Measurements from ENCODE around the gene PCAT6. TPM values are rescaled to one million over a fixed set of nuclear protein-coding genes. Genes with fewer than 3 reads are reported as not detected.

Gene PCAT6
- total RNA-seq, 2 donors from 2014 or later, result 6.2 to 9.0 TPM

- Histone ChIP-seq H3K36me3 (no peaks in the 10 kb centered on the region), H3K9me3 (no peaks in the 10 kb centered on the region), H3K4me3 (no peak overlapping the region), H3K27me3 (replicated peaks; ENCODE audit: insufficient read depth) (no peaks in the 10 kb centered on the region), H3K27ac (no peak overlapping the region), H3K4me1 (replicated peaks) (no peaks in the 10 kb centered on the region)
- DNase-seq (ENCODE audit: low spot score), result no peak
- intact Hi-C loops (cut with DNase I), result no loop called here
- TF ChIP-seq CTCF (IDR thresholded peaks at IDR 0.05) (no peak), POLR2AphosphoS5 (IDR thresholded peaks at IDR 0.05) (no peak), POLR2A (IDR thresholded peaks at IDR 0.05) (no peak)
- 55% methylated on average over 3 of the region's 3 CpGs for WGBS
Measured at GRCh38 chr1:202835548-202836072, 24.9 kb downstream of the PCAT6 start.

GRCh38 chr1:202836623-202837403 is 26.1 kb downstream of the PCAT6 start:
- no peak overlapping the region for H3K27ac ChIP-seq
- peak; percentile 27 for DNase-seq (ENCODE audit: low spot score)
- intact Hi-C loops (cut with DNase I), result no loop called here
- H3K9me3 ChIP-seq, result no peaks in the 10 kb centered on the region
- WGBS, result 69% methylated on average over 5 of the region's 5 CpGs
- no peaks in the 10 kb centered on the region for H3K4me1 ChIP-seq (replicated peaks)
- no peaks in the 10 kb centered on the region for H3K27me3 ChIP-seq (replicated peaks; ENCODE audit: insufficient read depth)
- no peak overlapping the region for H3K4me3 ChIP-seq
- no peaks in the 10 kb centered on the region for H3K36me3 ChIP-seq
- TF ChIP-seq POLR2A (IDR thresholded peaks at IDR 0.05) (no peak), POLR2AphosphoS5 (IDR thresholded peaks at IDR 0.05) (no peak), CTCF (IDR thresholded peaks at IDR 0.05) (no peak)

- intact Hi-C loops (cut with DNase I), result no loop called here
- no peaks in the 10 kb centered on the region for H3K36me3 ChIP-seq
- H3K9me3 ChIP-seq, result no peaks in the 10 kb centered on the region
- DNase-seq (ENCODE audit: low spot score), result no peak
- H3K4me1 ChIP-seq (replicated peaks), result no peaks in the 10 kb centered on the region
- TF ChIP-seq POLR2A (IDR thresholded peaks at IDR 0.05) (no peak), POLR2AphosphoS5 (IDR thresholded peaks at IDR 0.05) (no peak), CTCF (IDR thresholded peaks at IDR 0.05) (no peak)
- H3K27me3 ChIP-seq (replicated peaks; ENCODE audit: insufficient read depth), result no peaks in the 10 kb centered on the region
- no peak overlapping the region for H3K27ac ChIP-seq
- 90% methylated on average over 5 of the region's 5 CpGs for WGBS
- no peak overlapping the region for H3K4me3 ChIP-seq
Measured at GRCh38 chr1:202837746-202838262, 27.1 kb downstream of the PCAT6 start.

- TF ChIP-seq POLR2A (IDR thresholded peaks at IDR 0.05) (no peak), CTCF (IDR thresholded peaks at IDR 0.05) (no peak), POLR2AphosphoS5 (IDR thresholded peaks at IDR 0.05) (no peak)
- no peak overlapping the region for H3K27ac ChIP-seq
- intact Hi-C loops (cut with DNase I), result no loop called here
- no peaks in the 10 kb centered on the region for H3K9me3 ChIP-seq
- H3K4me1 ChIP-seq (replicated peaks), result no peaks in the 10 kb centered on the region
- WGBS, result 84% methylated on average over 11 of the region's 11 CpGs
- H3K27me3 ChIP-seq (replicated peaks; ENCODE audit: insufficient read depth), result no peaks in the 10 kb centered on the region
- DNase-seq (ENCODE audit: low spot score), result no peak
- H3K36me3 ChIP-seq, result no peaks in the 10 kb centered on the region
- no peak overlapping the region for H3K4me3 ChIP-seq
Measured at GRCh38 chr1:202843081-202843480, 32.3 kb downstream of the PCAT6 start.

- 86% methylated on average over 5 of the region's 5 CpGs for WGBS
- TF ChIP-seq POLR2A (IDR thresholded peaks at IDR 0.05), result no peak
- TF ChIP-seq POLR2AphosphoS5 (IDR thresholded peaks at IDR 0.05), result no peak
- TF ChIP-seq CTCF (IDR thresholded peaks at IDR 0.05), result no peak
- no peak for DNase-seq (ENCODE audit: low spot score)
- H3K36me3 ChIP-seq, result no peaks in the 10 kb centered on the region
- H3K27me3 ChIP-seq (replicated peaks; ENCODE audit: insufficient read depth), result no peaks in the 10 kb centered on the region
- H3K4me3 ChIP-seq, result no peak overlapping the region
- intact Hi-C loops (cut with DNase I), result no loop called here
- H3K27ac ChIP-seq, result no peak overlapping the region
- H3K4me1 ChIP-seq (replicated peaks), result no peaks in the 10 kb centered on the region
- no peaks in the 10 kb centered on the region for H3K9me3 ChIP-seq
Measured at GRCh38 chr1:202844259-202844658, 33.5 kb downstream of the PCAT6 start.

Data from prostate gland (tissue), 2 donors.